Lower leg skin (tissue), 4 donors: ENCODE measurements around the gene TMEM97. TPM values are rescaled to one million over a fixed set of nuclear protein-coding genes. Genes with fewer than 3 reads are reported as not detected.

Source experiments
- DNase-seq, 2 donors: peaks; one replicate each; pipeline ENCODE4 v3.0.0-alpha.2; 2019; ENCODE audit warnings: low spot score in 2 of 2
- H3K4me3 ChIP-seq: fragments of 200-600 bp; sonication (generic); 2 replicates; pipeline ENCODE4 v1.5.1; 2017; ENCODE audit warnings: mild to moderate bottlenecking, low read depth; ENCODE audit not compliant: poor library complexity, severe bottlenecking
- CTCF ChIP-seq, 3 donors: fragments of 450-650 bp; IDR thresholded peaks; one replicate each; pipeline ENCODE4 v1.5.1; 2016; ENCODE audit warnings: antibody characterized with exemption in 3 of 3, mild to moderate bottlenecking in 3 of 3, moderate library complexity in 2 of 3
- POLR2A ChIP-seq, 2 donors: fragments of 450-650 bp; IDR thresholded peaks; one replicate each; pipeline ENCODE4 v1.6.1; 2016 to 2017; ENCODE audit warnings: antibody characterized with exemption in 2 of 2, mild to moderate bottlenecking in 1 of 2, moderate library complexity in 1 of 2
- WGBS, 2 donors: methylation state at CpG; one replicate each; pipeline ENCODE4 v1.1.5; 2018; 5-methylcytosine and 5-hydroxymethylcytosine counted together
- intact Hi-C: fragments of 100-400 bp; cut with DNase I; formaldehyde crosslinking; loops from one replicate; pipeline ENCODE4 v1.15.0; 2023; ENCODE audit warnings: low total_unique reads
- total RNA-seq, 4 donors: library from RNA; depleted of rRNA; stranded (reverse); fragments of >200 nt; gene quantifications; one replicate each; pipeline ENCODE4 v1.1.0, GENCODE V29; 2016

Gene TMEM97
- total RNA-seq, 4 donors from 2014 or later = 5.7 to 18.6 (median 10.4) TPM

- WGBS, 2 donors = 50 to 64% methylated on average over 1 of the region's 1 CpG
Measured at GRCh38 chr17:28366605-28367004, 47.6 kb downstream of the TMEM97 start.

GRCh38 chr17:28367641-28368305, 48.8 kb downstream of the TMEM97 start:
- WGBS, 2 donors = 88 to 92% methylated on average over 20 to 21 of the region's 21 CpGs
- DNase-seq = no peak
- H3K4me3 ChIP-seq = no peak overlapping the region
- TF ChIP-seq POLR2A (IDR thresholded peaks at IDR 0.05) (no peak), CTCF (IDR thresholded peaks at IDR 0.05) (no peak)
- intact Hi-C loops = no loop called here

More at GRCh38 chr17:28366605-28367004, 47.6 kb downstream of the TMEM97 start:
- no peak for DNase-seq
- H3K4me3 ChIP-seq = no peak overlapping the region
- no peak for TF ChIP-seq CTCF (IDR thresholded peaks at IDR 0.05)
- TF ChIP-seq POLR2A (IDR thresholded peaks at IDR 0.05) = no peak
- intact Hi-C loops = no loop called here

- TF ChIP-seq POLR2A (IDR thresholded peaks at IDR 0.05) = no peak
- TF ChIP-seq CTCF (IDR thresholded peaks at IDR 0.05) = peak in 1 of 3 donors; percentile 12
- 90 to 94% methylated on average over 5 of the region's 5 CpGs for WGBS, 2 donors
- intact Hi-C loops = no loop called here
Measured at GRCh38 chr17:28368306-28368831, 49.4 kb downstream of the TMEM97 start.

GRCh38 chr17:28368915-28369683, 50.1 kb downstream of the TMEM97 start:
- DNase-seq = no peak
- intact Hi-C loops = no loop called here
- H3K4me3 ChIP-seq = no peak overlapping the region
- 93% methylated on average over 22 to 23 of the region's 23 CpGs for WGBS, 2 donors
- TF ChIP-seq POLR2A (IDR thresholded peaks at IDR 0.05) (no peak), CTCF (IDR thresholded peaks at IDR 0.05) (no peak)

More at GRCh38 chr17:28368306-28368831, 49.4 kb downstream of the TMEM97 start:
- no peak for DNase-seq
- H3K4me3 ChIP-seq = no peak overlapping the region

GRCh38 chr17:28369684-28370034, 50.7 kb downstream of the TMEM97 start:
- intact Hi-C loops = no loop called here
- no peak for DNase-seq
- WGBS, 2 donors = 80 to 85% methylated on average over 7 to 9 of the region's 10 CpGs
- TF ChIP-seq POLR2A (IDR thresholded peaks at IDR 0.05) (no peak), CTCF (IDR thresholded peaks at IDR 0.05) (no peak)
- no peak overlapping the region for H3K4me3 ChIP-seq
